OCI-LY7 (cell line): Measurements from ENCODE around the gene ADAM12. TPM values are rescaled to one million over a fixed set of nuclear protein-coding genes. Genes with fewer than 3 reads are reported as not detected.

Source experiments
- BruUV-seq: library from RNA; stranded (reverse); fragments of 400-500 nt; replicated peaks from 2 replicates; lab custom pipeline; 2021; lab: Mats Ljungman, UMichigan
- CTCF ChIA-PET: fragments of 300-600 bp; sonication (Branson Sonifier 250); formaldehyde crosslinking; loops from one replicate; lab custom pipeline; 2022; ENCODE audit warnings: antibody characterized with exemption; ENCODE audit not compliant: unreplicated experiment; lab: Charles Lee
- POLR2A ChIA-PET: fragments of 300-600 bp; sonication (Branson Sonifier 250); formaldehyde crosslinking; loops from one replicate; lab custom pipeline; 2022; ENCODE audit warnings: antibody characterized with exemption; lab: Charles Lee
- DNase-seq: peaks from one replicate; pipeline ENCODE4 v3.0.0-alpha.2; 2015; ENCODE audit warnings: low spot score
- H2AFZ ChIP-seq: fragments of 200-600 bp; sonication (generic), shearing (Covaris generic); 2 replicates; pipeline ENCODE4 v1.6.1; 2014; ENCODE audit warnings: mild to moderate bottlenecking, antibody characterized with exemption, low read length, moderate library complexity
- H3K27ac ChIP-seq: fragments of 200-600 bp; sonication (generic); 2 replicates; pipeline ENCODE4 v1.5.1; 2014; ENCODE audit warnings: mixed run types, low read depth, mild to moderate bottlenecking, moderate library complexity, low read length, inconsistent platforms; ENCODE audit not compliant: poor library complexity, severe bottlenecking
- H3K36me3 ChIP-seq: fragments of 200-600 bp; sonication (generic); 2 replicates; pipeline ENCODE4 v1.6.1; 2014; ENCODE audit warnings: mild to moderate bottlenecking, antibody characterized with exemption, low read length, moderate library complexity, mixed read lengths; ENCODE audit not compliant: insufficient read depth
- H3K4me1 ChIP-seq: fragments of 200-600 bp; sonication (generic); 2 replicates; pipeline ENCODE4 v1.5.1; 2014; ENCODE audit warnings: mild to moderate bottlenecking, low read length; ENCODE audit not compliant: insufficient read depth, poor library complexity, severe bottlenecking
- H3K4me2 ChIP-seq: fragments of 200-600 bp; sonication (generic); 2 replicates; pipeline ENCODE4 v1.6.1; 2014; ENCODE audit warnings: mild to moderate bottlenecking, low read length
- H3K4me3 ChIP-seq: fragments of 200-600 bp; sonication (generic); 2 replicates; pipeline ENCODE4 v1.5.1; 2014; ENCODE audit warnings: mild to moderate bottlenecking, low read depth, low read length; ENCODE audit not compliant: poor library complexity, severe bottlenecking
- H3K79me2 ChIP-seq: fragments of 200-600 bp; sonication (generic); 2 replicates; pipeline ENCODE4 v1.6.1; 2016; ENCODE audit warnings: low read depth, mild to moderate bottlenecking, low read length, moderate library complexity, mixed read lengths; ENCODE audit not compliant: insufficient read depth
- H3K9me2 ChIP-seq: fragments of 200-600 bp; sonication (generic); 2 replicates; pipeline ENCODE4 v1.6.1; 2016; ENCODE audit warnings: mild to moderate bottlenecking, low read length, mixed read lengths; ENCODE audit not compliant: insufficient read depth
- H3K9me3 ChIP-seq: fragments of 200-600 bp; sonication (generic); 2 replicates; pipeline ENCODE4 v1.6.1; 2014; ENCODE audit warnings: mild to moderate bottlenecking, mixed run types, low read length, mixed read lengths
- H4K20me1 ChIP-seq: fragments of 200-600 bp; sonication (generic); 2 replicates; pipeline ENCODE4 v1.6.1; 2014; ENCODE audit warnings: mild to moderate bottlenecking, antibody characterized with exemption, low read length, moderate library complexity, mixed read lengths; ENCODE audit not compliant: insufficient read depth
- CTCF ChIP-seq: fragments of 200-600 bp; sonication (generic); conservative IDR thresholded peaks from 2 replicates; pipeline ENCODE4 v1.5.1; 2014; ENCODE audit warnings: mild to moderate bottlenecking, antibody characterized with exemption, low read length, moderate library complexity, mixed read lengths
- EZH2phosphoT487 ChIP-seq: fragments of 200-600 bp; sonication (generic); IDR thresholded peaks from 2 replicates; pipeline ENCODE4 v1.6.1; 2018; ENCODE audit warnings: low read depth, borderline replicate concordance, mild to moderate bottlenecking, mixed run types, antibody characterized with exemption, low read length, moderate library complexity, mixed read lengths
- intact Hi-C: fragments of 100-400 bp; cut with micrococcal nuclease; formaldehyde crosslinking; loops from one replicate; pipeline ENCODE4 v1.10.0; 2022; ENCODE audit not compliant: unreplicated experiment
- total RNA-seq, 2 experiments: library from RNA; depleted of rRNA in 1 of 2; stranded (reverse); fragments of >200 nt in 1 of 2; shearing (Covaris generic) in 1 of 2; gene quantifications; 2 replicates each; pipeline ENCODE4 v1.2.3, GENCODE V29; 2014 to 2022

ADAM12 gene
- total RNA-seq, 2 experiments from 2014 or later = 0.06 TPM; not detected in 1

GRCh38 chr10:126240483-126240882 lies 147.8 kb downstream of the ADAM12 start:
- Histone ChIP-seq H3K9me3 (no peaks in the 10 kb centered on the region), H3K36me3 (no peaks in the 10 kb centered on the region), H2AFZ (no peak overlapping the region), H3K4me2 (no peak overlapping the region), H4K20me1 (no peaks in the 10 kb centered on the region), H3K27ac (no peak overlapping the region), H3K79me2 (no peaks in the 10 kb centered on the region), H3K4me3 (no peak overlapping the region), H3K4me1 (no peaks in the 10 kb centered on the region), H3K9me2 (no peaks in the 10 kb centered on the region)
- intact Hi-C loops = no loop called here
- ChIA-PET CTCF (no interaction called here), POLR2A (no interaction called here)
- no peak for DNase-seq
- TF ChIP-seq EZH2phosphoT487 (no peak), CTCF (no peak)
- no TSS peak for BruUV-seq

- Histone ChIP-seq H2AFZ (no peak overlapping the region), H3K9me3 (no peaks in the 10 kb centered on the region), H3K9me2 (no peaks in the 10 kb centered on the region), H3K36me3 (no peaks in the 10 kb centered on the region), H3K27ac (no peak overlapping the region), H3K4me3 (no peak overlapping the region), H3K4me1 (no peaks in the 10 kb centered on the region), H4K20me1 (no peaks in the 10 kb centered on the region), H3K79me2 (no peaks in the 10 kb centered on the region), H3K4me2 (no peak overlapping the region)
- POLR2A ChIA-PET = no interaction called here
- BruUV-seq = no TSS peak
- no peak for DNase-seq
- intact Hi-C loops = no loop called here
- TF ChIP-seq EZH2phosphoT487 (no peak), CTCF (no peak)
- CTCF ChIA-PET = interaction anchor here (0.5 kb wide), 1 partner anchor 1749 kb away, joined by 3 read pairs; no protein-coding TSS in a partner anchor
Measured at GRCh38 chr10:126239844-126240243, 148.4 kb downstream of the ADAM12 start.

GRCh38 chr10:126235979-126236851 lies 152.1 kb downstream of the ADAM12 start:
- intact Hi-C loops = no loop called here
- CTCF ChIA-PET = no interaction called here
- TF ChIP-seq CTCF (no peak), EZH2phosphoT487 (no peak)

More at GRCh38 chr10:126235979-126236851, 152.1 kb downstream of the ADAM12 start:
- no peaks in the 10 kb centered on the region for H3K4me1 ChIP-seq
- no peak overlapping the region for H3K27ac ChIP-seq
- H3K9me2 ChIP-seq = no peaks in the 10 kb centered on the region
- no peak for DNase-seq
- no TSS peak for BruUV-seq
- H3K79me2 ChIP-seq = no peaks in the 10 kb centered on the region
- H3K4me3 ChIP-seq = no peak overlapping the region
- no peak overlapping the region for H2AFZ ChIP-seq
- no peaks in the 10 kb centered on the region for H4K20me1 ChIP-seq
- no peak overlapping the region for H3K4me2 ChIP-seq
- POLR2A ChIA-PET = no interaction called here
- H3K36me3 ChIP-seq = no peaks in the 10 kb centered on the region
- no peaks in the 10 kb centered on the region for H3K9me3 ChIP-seq
